GM10266 (cell line): ENCODE data around the gene CTIF.
A peak's percentile ranks its signal among the peaks of the same experiment; 100 is the strongest.

Experiments used
- DNase-seq: peaks from one replicate; pipeline ENCODE4 v3.0.0; 2012; ENCODE audit errors: extremely low spot score
- CTCF ChIP-seq: IDR thresholded peaks from 2 replicates; pipeline ENCODE4 v1.5.1; 2012; ENCODE audit warnings: mild to moderate bottlenecking, low read depth; ENCODE audit not compliant: control insufficient read depth, insufficient read depth; ENCODE audit errors: missing control alignments

The CTIF gene

GRCh38 chr18:48833701-48834412 is 295.0 kb downstream of the CTIF start:
- peak; percentile 82 for DNase-seq

DNA sequence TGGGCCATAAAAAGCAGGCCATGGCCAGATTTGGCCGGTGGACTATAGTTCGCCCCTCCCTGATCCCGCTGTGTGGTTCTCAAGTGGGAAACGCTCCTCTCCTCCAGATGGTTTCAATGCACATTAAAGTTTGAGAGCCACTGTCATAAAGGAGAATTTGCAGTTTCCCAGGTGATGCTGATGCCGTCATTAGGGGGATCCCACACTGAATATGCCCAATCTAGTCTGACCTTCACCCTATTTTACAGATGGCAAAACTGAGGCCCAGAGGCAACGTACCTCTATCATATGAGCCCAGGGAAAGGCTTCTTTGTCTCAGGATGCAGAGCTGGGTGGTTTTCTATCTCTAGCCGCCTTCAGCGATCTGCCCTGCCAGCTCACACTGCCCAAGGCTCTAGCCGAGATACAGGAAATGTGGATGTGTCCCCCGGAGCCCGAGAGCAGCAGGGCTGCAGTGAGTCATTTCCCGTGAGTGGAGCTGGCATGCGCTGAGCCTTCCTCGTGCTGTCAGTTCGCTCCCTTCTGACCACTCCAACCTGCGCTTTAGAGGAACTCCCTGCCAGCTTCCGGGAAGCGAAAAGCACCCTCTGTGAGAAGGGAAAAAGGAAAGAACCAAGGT is 295.7 kb downstream of the CTIF start:
- DNase-seq = peak; percentile 64
- TF ChIP-seq CTCF = no peak

More at GRCh38 chr18:48833701-48834412, 295.0 kb downstream of the CTIF start:
- TF ChIP-seq CTCF = no peak

GRCh38 chr18:48835119-48835518 is 296.3 kb downstream of the CTIF start:
- TF ChIP-seq CTCF = no peak
- DNase-seq = no peak

- DNase-seq = no peak
- TF ChIP-seq CTCF = no peak
These were observed 296.9 kb downstream of the CTIF start for GRCh38 chr18:48835745-48836170.

DNA sequence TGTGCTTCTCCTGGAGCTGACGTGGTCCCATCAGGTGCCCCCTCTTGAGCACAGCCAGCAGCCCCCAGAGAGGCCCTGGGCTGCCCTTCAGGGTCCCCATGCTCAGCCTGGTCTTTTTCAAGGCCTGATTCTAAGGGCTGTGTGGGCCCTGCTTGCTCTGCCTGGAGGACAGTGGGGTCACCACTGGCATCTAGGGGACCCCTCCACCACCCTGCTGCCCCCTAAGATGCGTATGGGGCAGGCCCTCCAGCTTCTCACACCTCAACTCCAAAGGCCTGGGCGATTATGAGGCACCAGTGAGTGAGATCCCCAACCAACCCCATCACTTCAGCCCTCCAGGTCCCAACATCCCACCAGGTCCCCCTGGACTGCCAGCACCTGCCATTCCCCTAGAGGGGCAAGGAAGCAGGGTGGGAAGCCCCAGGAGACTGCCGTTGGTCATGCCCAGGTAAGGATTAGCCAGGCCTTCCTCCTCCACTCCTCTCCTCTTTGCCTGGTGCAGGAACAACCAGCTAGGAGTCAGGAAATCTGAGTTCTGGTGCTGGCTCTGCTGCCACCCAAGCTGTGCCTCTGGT is 297.5 kb downstream of the CTIF start:
- TF ChIP-seq CTCF = no peak
- no peak for DNase-seq

GRCh38 chr18:48836806-48837615 is 298.2 kb downstream of the CTIF start:
- TF ChIP-seq CTCF = no peak
- DNase-seq = no peak
